GM21786 (cell line): ENCODE measurements around the gene GPD2.
A peak's percentile ranks its signal among the peaks of the same experiment; 100 is the strongest.
"Not testable (repeated sequence)": the region's sequence is repeated elsewhere in the genome, so short reads cannot be mapped to it uniquely, and the experiment has no call there.

Source experiments
- ATAC-seq: cut with Tn5 transposase; IDR thresholded peaks from one replicate; pipeline ENCODE4 v1.9.1; 2021; ENCODE audit not compliant: unreplicated experiment

Gene GPD2

GRCh38 chr2:156585457-156585856, 149.3 kb downstream of the GPD2 start:
- ATAC-seq = peak; percentile 37

GRCh38 chr2:156586621-156587020, 150.4 kb downstream of the GPD2 start:
- ATAC-seq = no peak

GRCh38 chr2:156589381-156590079, 153.4 kb downstream of the GPD2 start:
- peak; percentile 73 for ATAC-seq

- no peak for ATAC-seq
Measured at GRCh38 chr2:156590085-156590739, 154.0 kb downstream of the GPD2 start.

- no peak for ATAC-seq
Measured at GRCh38 chr2:156592809-156593593, 156.8 kb downstream of the GPD2 start.

GRCh38 chr2:156593594-156593921, 157.4 kb downstream of the GPD2 start:
- ATAC-seq = no peak

- ATAC-seq = no peak
Measured at GRCh38 chr2:156598563-156598962, 162.4 kb downstream of the GPD2 start.

- ATAC-seq = no peak
Measured at GRCh38 chr2:156600196-156600595, 164.0 kb downstream of the GPD2 start.

GRCh38 chr2:156601855-156602551, 165.8 kb downstream of the GPD2 start:
- no peak for ATAC-seq

GRCh38 chr2:156602552-156602933, 166.4 kb downstream of the GPD2 start:
- ATAC-seq = no peak

GRCh38 chr2:156615836-156616322, 179.7 kb downstream of the GPD2 start:
- no peak for ATAC-seq

GRCh38 chr2:156618071-156618470, 181.9 kb downstream of the GPD2 start:
- ATAC-seq = not testable (repeated sequence)

- no peak for ATAC-seq
Measured at GRCh38 chr2:156619021-156619539, 182.9 kb downstream of the GPD2 start.

- no peak for ATAC-seq
Measured at GRCh38 chr2:156622491-156622890, 186.3 kb downstream of the GPD2 start.

GRCh38 chr2:156625360-156626170, 189.4 kb downstream of the GPD2 start:
- ATAC-seq = no peak

- no peak for ATAC-seq
Measured at GRCh38 chr2:156626931-156627330, 190.8 kb downstream of the GPD2 start.

GRCh38 chr2:156630579-156631337, 194.6 kb downstream of the GPD2 start:
- no peak for ATAC-seq

- ATAC-seq = no peak
Measured at GRCh38 chr2:156635646-156636045, 199.5 kb downstream of the GPD2 start.
